H4 (cell line): Measurements from ENCODE around the gene BEND7. TPM values are rescaled to one million over a fixed set of nuclear protein-coding genes. Genes with fewer than 3 reads are reported as not detected.
"Not testable (repeated sequence)": the region's sequence is repeated elsewhere in the genome, so short reads cannot be mapped to it uniquely, and the experiment has no call there.

Experiments used
- DNase-seq: peaks from one replicate; pipeline ENCODE4 v3.0.0-alpha.2; 2015; ENCODE audit warnings: low spot score
- total RNA-seq: library from RNA; depleted of rRNA; stranded (reverse); fragments of >200 nt; shearing (Covaris generic); gene quantifications from 2 replicates; pipeline ENCODE4 v1.2.3, GENCODE V29; 2014; rRNA removed

Gene BEND7, protein sequence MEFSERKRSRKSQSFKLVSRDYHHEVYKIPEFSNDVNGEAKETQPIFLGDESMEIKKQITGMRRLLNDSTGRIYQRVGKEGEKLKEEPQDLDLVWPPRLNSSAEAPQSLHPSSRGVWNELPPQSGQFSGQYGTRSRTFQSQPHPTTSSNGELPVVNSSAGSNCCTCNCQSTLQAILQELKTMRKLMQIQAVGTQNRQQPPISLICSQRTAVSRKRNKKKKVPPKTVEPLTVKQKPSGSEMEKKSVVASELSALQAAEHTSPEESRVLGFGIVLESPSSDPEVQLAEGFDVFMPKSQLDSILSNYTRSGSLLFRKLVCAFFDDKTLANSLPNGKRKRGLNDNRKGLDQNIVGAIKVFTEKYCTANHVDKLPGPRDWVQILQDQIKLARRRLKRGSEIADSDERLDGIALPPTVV
- total RNA-seq: 3.8 and 8.1 TPM in 2 replicates

DNA sequence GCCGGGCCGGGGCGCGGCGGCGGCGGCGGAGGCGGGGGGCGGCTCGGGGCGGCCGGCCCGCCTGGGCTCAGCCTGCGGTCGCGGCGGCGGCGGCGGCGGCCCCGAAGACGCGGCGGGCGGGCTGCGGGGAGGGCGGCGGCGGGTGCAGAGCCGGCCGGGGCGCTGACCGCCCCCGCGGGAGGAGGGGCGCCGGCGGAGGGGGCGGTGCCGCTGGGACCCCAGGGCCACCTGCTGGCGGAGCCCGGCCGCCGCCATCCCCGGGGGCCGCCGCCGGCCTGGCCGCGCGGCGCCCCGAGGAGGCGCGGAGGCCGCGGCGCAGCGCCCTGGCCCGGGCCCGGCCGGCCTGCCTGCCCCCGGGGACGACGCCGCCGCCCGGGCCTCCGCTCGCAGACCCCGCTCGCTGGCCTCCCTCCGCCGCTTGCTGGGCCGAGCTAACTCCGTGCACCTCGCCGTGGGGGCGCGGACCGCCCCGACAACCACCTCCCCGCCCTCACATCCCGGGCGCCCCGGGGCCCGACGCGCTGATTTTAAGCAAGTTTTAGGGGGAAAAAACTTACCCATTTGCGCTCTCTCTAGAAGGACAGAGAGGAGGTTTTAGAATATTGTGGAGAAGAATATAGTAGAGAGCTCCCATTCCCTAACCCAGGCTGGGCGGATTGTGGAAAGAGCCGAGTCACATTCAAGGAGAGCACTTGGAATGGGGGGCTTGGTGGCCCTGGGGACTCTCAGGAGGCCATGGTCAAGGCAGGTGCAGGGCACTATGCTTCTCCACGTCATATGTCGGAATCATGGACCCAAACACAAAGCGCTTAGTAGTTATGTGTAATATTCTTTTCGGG is at the start of gene BEND7:
TSS of gene BEND7 (minus strand) at position 140 of the 839 bp plus-strand sequence. CDS start 481 bp downstream, outside the sequence.
- no peak for DNase-seq

DNA sequence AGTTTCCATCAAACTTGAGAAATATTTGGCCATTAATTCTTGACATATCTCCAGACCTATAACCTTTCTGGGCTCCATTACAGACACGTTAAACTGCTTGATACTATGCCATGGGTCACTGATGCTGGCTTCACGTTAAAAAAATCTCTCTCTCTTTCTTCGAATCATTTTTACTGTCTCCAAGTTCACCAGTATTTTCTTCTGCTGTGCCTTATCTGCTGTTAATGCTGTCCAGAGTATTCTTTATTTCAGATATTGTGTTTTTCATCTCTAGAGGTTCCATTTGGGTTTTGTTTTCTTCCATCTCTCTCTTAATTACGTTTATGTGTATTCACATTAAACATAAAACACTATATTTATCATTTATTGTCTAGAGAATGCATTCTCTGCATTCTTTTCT is 45.1 kb upstream of the BEND7 start:
- DNase-seq: no peak

DNA sequence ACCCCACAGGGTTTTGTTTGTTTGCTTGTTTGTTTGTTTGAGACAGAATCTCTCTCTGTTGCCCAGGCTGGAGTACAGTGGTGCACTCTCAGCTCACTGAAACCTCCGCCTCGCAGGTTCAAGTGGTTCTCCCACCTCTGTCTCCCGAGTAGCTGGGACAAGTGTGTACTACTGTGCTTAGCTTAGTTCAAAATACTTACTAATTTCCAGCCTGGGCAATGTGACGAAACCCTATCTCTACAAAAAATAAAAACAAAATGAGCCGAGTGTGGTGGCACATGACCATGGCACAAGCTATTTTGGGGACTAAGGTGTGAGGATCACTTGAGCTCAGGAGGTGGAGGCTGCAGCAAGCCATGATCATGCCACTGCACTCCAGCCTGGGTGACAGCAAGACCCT is 42.7 kb upstream of the BEND7 start:
- no peak for DNase-seq

DNA sequence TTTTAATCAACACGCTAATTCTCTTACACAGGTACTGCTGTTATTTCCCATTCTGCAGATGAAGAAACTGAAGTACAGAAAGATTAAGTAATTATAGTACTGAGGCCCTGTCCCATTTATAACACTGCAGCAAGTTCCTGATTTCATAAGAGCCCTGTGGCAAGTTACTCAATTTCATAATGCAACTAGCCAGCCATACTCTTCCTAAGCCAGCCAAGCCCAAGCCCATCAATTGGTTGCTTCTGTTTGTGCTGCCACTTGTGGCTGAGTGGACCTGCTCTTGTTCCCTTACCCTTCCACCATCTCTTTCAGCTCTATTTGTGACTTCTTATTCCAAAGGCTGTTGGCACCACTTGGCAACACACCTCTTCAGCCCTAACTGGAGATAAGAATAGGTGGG is 38.2 kb upstream of the BEND7 start:
- no peak for DNase-seq

DNA sequence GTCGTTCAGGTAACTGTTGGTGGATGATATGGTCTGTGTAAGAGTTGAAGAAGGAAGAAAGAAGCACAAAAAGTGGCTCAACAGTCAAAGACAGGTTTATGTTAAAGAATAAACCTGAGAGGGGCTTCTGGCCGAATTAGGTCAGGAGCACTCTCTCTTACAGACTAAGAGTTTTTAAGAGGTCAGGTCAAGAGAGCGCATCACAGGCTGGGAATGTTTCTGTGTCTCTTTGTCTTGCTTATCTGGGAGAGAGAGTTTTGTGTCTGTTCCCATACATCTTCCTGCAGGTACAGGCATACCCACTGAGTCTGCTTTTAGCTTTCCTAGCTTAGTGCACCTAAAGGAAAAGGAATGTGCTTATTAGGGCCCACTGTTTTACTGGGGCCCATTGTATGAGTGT is 35.8 kb upstream of the BEND7 start:
- DNase-seq: no peak

DNA sequence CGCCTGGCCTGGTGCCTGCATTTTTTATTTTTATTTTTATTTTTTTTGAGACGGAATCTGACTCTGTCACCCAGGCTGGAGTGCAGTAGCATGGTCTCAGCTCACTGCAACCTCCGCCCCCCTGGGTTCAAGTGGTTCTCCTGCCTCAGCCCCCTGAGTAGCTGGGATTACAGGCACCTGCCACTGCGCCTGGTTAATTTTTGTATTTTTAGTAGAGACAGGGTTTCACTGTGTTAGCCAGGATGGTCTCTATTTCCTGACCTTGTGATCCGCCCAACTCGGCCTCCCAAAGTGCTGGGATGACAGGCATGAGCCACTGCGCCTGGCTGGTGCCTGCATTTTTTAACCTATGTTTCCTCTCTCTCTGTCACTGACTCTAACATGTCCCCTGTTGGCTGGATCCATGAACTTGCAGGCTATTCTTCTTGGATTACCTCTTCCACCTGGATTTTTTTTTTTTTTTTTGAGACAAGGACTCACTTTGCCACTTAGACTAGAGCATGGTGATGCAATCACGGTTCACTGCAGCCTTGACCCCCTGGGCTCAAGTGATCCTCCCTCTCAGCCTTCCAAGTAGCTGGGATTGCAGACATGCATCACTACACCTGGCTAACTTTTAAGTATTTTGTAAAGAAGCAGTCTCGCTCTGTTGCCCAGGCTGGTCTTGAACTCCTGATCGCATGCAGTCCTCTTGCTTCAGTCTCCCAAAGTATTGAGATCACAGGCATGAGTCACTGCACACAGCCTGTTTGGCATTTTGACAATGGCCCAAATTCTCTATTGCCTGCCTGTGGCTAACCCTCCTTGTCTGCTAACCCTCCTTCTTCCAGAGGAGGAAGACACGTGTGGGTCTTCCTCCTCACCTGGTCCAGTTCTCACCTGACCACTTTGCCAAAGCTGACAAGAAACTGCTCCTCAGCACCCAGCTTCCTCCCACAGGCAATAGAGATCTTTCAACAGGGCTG is 34.9 kb upstream of the BEND7 start:
- no peak for DNase-seq

DNA sequence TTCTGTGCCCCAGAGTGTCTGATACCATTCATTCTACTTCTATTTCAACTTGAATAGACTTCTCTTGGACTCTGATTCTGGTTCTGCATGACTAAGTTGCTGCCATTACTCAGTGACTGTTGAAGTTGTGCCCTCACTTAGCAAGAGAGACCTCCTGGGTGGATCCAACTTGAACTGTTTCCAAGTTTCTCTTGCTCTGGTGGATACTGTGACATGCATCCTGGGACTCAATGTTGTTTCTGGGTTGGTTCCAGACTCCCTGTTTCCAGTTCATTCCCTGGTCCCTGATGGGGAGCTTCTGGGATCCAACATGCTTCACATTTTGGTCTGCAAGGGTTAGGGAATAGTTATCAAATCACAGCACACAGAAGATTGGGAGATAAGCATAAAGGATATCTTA is 31.8 kb upstream of the BEND7 start:
- peak; percentile 6 for DNase-seq

DNA sequence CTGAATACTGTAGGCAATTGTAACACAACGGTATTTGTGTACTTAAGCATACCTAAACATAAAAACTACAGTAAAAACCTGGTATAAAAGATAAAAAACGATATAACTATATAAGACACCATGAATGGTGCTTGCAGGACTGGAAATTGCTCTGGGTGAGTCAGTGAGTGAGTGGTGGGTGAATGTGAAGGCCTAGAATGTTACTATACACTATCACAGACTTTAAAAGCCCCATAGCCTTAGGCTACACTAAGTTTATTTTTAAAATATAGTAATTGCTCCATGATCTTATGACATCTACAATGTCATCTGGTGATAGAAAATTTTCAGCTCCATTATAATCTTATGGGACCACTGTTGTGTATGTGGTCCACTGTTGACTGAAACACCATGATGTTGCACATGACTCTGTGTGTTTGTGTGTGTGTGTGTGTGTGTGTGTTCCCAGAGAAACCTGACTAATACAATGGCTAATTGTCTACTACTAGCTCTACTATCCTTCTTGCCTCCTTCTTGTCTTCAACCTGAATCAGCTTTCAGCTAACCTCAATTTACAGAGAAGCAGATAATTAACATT is 30.4 kb upstream of the BEND7 start:
- DNase-seq: no peak

DNA sequence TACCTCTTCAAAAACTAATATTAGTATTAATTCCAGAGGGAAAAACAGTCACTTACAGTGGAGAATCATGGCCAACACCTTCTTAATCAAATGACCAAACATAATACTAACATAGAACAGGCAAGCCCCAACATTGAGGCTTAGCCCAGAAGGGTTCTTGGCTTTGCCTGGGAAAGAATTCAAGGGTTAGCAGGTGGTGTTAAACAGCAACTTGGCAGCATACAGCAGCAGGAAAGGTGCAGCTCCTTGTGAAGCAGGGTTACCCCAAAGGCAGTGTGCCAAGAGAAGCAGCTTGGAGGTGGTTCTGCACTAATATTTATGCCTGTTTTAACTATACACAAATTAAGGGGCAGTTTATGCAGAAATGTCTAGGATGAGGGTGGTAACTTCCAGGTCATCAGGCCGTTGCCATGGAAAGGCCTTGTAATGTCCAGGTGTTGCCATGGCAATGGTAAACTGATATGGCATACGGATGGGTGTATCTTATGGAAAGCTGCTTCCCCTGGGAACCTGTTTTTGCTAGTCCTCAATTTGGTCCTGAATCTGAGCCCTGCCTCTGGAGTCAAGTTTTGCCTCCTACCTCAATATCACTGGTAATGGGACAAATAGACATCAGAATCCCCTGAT is 27.2 kb upstream of the BEND7 start:
- no peak for DNase-seq

DNA sequence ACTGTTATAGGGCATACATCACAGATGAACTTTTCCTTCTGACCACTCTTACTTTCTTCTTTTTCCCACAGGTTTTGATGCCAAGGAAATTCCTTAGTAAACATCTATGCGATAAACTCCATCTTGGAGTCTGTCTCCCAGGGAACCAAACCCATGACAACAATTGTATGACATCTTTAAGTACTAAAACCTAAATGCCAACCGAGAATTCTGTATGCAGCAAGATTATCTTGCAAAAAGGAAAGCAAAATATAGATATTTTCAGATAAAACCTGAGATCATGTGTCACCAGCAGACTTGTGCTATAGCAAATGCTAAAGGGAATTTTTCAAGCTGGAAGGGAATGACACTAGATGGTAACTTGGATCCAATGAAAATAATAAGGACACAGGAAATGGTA is 22.0 kb upstream of the BEND7 start:
- no peak for DNase-seq

DNA sequence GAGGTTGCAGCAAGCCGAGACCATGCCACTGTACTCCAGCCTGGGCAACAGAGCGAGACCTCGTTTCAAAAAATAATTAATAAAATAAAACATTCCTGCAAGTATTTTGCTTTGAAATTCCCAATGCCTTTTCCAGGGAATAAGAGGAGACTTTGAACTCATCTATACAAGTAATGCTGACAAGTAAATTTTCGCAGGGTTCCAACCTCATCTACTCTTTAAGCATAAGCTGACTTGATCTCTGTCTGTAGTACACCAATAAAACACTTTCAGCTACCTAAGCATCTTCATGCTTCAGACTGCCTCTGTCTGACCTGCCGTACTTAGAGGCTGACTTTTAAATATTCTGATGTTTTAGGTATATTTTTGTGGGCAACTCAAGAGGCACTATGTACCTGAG is 13.7 kb upstream of the BEND7 start:
- no peak for DNase-seq

DNA sequence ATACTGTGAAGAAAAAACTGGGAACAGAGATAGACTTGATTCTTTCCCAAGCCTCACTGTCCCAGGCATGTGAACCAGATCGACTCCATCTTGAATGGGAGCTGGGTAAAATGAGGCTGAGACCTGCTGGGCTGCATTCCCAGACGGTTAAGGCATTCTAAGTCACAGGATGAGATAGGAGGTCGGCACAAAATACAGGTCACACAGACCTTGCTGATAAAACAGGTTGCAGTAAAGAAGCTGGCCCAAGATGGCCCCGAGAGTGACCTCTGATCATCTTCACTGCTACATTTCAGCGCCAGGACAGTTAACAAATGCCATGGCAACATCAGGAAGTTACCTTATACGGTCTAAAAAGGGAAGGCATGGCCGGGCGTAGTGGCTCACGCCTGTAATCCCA is 9.2 kb upstream of the BEND7 start:
- DNase-seq: not testable (repeated sequence)

DNA sequence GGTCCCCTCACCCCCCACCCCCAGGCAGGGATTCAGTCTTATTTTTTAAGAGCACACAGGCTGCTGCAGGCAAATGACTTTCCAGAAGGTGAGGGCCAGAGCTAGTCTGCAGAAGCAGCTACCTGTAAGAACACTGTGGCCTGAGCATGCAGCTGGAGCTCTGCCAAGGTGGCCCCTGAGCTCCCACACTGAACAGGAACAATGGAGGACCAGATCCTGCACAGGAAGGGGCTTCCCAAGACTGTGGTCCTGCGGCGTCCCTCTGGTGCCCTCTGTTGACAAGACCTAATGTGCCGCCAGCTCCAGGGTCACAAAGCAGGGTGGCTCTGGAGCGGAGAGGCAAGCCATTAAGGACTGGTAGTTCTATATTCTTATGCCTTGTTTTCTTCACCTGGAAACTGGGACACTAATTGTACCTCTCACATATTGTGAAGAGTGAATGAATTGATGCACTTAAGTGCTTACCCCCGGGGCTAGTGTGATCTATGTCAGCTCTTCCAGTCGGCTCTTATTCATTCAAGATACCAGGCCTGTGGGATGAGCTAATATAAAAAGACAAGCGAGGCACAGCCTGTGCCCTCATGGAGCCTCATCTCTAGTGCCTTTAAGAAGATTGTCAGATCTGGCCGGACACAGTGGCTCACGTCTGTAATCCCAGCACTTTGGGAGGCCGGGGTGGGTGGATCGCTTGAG is 8.0 kb upstream of the BEND7 start:
- DNase-seq: peak; percentile 29

DNA sequence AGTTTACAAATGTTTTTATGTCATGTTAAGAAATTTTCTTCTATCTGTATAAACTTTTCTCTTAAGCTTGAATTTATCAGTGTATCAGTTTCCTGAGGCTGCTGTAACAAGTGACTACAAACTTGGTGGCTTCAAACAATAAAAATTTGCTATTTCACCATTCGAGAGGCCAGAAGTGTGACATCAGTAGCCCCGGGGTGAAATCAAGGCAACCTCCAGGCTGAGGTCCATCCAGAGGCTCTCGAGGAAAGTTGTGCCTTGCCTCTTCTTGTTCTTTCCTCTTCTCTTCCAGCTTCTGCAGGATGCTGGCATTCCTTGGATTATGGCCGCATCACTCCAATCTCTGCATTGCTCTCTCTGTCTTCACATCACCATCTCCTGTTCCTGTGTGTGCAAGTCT is 6.5 kb upstream of the BEND7 start:
- no peak for DNase-seq

DNA sequence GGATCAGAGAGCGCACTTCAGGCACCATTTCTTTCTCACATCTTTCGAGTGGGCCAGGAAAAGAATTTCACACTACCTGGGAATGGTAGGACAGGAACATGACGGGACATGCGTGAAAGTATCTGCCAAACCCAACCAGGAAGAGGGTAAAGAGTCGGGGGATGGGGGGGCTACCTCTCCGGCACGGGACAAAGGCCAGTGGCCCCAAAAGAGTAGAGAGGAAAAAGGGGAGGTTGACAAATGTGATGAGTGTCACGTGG is 830 bp upstream of the BEND7 start:
- no peak for DNase-seq

DNA sequence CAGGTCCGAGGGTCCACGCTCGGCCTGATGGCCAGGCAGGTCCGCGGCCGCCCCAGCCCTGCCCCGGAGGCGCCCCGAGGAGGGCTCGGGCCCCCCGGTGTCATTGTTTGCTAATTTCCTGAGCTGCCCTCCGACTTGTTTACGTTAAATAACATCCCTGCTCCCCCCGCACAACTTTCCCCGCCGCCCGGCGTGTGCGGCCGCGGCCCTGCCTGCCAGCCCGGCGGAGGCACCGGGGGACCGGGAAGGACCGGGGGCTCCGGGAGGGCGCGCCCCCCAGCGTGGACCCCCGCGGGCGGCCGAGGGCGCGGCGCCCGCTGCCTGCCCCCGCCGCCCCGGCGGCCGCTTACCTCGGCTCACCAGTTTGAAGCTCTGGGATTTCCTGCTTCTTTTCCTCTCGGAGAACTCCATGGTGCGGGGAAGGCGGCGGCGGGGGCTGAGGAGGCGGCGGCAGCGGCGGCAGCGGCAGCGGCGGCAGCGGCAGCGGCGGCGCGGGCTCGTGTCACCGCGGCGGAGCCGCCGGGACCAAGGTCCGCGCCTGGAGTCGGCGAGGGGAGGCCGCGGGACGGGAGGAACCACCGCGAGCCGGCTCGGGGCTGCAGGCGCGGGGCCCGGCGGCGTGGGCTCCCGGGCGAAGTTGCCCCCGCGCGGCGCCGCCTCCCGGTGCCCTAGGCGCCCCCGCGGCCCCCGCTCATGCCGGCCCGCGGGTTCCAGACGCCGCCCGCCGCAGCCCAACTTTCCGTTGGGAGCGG is 515 bp downstream of the BEND7 start:
- DNase-seq: no peak

DNA sequence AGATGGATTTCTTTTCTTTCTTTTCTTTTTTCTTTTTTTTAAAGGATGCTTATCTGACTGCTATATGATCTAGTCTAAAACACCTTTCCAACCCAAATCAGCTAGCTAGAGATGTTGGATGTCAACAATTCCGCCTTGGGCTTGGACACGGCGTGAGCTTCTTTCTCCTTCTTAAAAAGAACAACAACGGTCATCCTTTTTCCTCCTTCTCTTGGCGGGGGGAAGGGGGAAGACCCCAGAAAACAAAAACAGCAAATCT is 1.0 kb downstream of the BEND7 start:
- DNase-seq: no peak

DNA sequence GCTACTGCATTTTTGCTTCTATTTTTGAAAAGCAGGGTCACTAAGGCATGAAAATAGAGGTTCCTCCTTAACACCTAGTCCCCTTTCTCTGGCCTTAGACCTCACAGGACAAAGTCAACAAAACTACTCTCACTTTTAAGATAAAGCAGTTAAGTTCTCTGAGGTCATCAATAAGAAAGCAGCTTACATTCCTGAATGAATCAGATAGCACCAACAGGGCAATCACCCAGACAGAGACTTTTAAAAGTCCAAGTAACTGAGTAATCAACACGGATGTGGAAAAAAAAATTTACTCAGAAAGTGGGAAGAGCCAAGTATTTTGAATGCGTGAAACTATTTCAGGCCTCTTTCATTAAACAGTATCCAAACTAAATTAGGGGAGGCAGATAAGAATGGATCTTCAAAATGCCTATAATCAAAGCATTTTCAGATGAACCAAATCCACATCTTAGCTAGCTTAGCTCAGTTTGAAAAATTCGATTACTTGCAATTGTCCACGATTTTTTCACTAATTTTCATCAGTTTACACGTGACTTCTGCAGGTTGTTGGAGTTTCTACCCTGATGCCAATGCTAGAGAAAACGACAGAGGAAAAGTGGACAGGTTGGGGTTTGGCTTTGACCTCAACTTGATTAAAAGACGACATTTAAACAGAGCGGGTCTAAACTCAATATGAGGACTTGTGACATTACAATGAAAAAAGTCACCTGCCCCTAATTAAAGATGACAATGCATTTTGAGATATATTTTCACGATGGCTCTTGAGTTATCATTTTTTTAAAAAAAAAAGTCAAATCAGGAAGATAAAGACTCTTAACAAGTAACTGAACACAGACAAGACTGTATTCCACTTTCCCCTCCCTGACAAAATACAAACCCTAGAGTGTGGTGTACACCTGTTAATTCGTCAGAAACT is 1.6 kb downstream of the BEND7 start:
- DNase-seq: no peak

DNA sequence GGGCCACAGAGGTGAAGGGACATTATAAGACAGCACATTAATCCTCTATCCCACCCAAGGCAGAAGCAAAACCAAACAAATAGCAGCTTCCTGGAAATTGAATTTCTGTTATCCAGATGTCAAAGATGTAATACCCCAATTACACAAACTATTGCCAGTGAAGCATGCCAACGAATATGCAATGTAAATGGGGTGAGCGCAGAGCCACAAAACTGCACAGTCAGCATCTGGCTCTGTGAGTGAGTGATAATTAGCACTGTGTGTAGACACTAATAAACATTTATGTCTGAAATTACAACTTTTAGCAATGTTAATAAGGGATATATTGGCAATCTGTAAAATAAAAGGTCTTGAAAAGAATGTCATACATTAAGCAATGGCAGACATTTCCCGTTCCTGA is 3.2 kb downstream of the BEND7 start:
- no peak for DNase-seq
